Activated CD8-positive, alpha-beta memory T cell treated with anti-CD3 and anti-CD28 coated beads, Interleukin-2, amount 10 ng/mL, durations not matched to agents 7 days and 5 days (primary cell): ENCODE results near the gene PRR5L. TPM values are rescaled to one million over a fixed set of nuclear protein-coding genes. Genes with fewer than 3 reads are reported as not detected.

Experiments used
- ATAC-seq: fragments of 150-1000 bp; cut with Tn5 transposase; one replicate; pipeline ENCODE4 v1.10.0; 2021; ENCODE audit warnings: moderate library complexity
- CTCF ChIA-PET: fragments of 350-600 bp; sonication (Branson Sonifier 250); formaldehyde crosslinking; loops from one replicate; lab custom pipeline; 2021; ENCODE audit warnings: antibody characterized with exemption; lab: Charles Lee
- DNase-seq: peaks from one replicate; pipeline ENCODE4 v3.0.0-alpha.2; 2020
- H3K27ac Mint-ChIP-seq: one replicate; pipeline ENCODE4 v1.8.0; 2021; ENCODE audit warnings: mild to moderate bottlenecking, mixed read lengths
- H3K27me3 Mint-ChIP-seq: one replicate; pipeline ENCODE4 v1.8.0; 2021; ENCODE audit warnings: mixed read lengths
- H3K36me3 Mint-ChIP-seq: one replicate; pipeline ENCODE4 v1.8.0; 2021; ENCODE audit warnings: mild to moderate bottlenecking, mixed read lengths
- H3K4me1 Mint-ChIP-seq: one replicate; pipeline ENCODE4 v1.8.0; 2021; ENCODE audit warnings: mixed read lengths
- H3K4me3 Mint-ChIP-seq: one replicate; pipeline ENCODE4 v1.8.0; 2021; ENCODE audit warnings: mild to moderate bottlenecking, moderate library complexity, mixed read lengths
- H3K9me3 Mint-ChIP-seq: one replicate; pipeline ENCODE4 v1.8.0; 2022; ENCODE audit warnings: low read depth, mixed read lengths
- total RNA-seq, 2 experiments: library from RNA; stranded (reverse); gene quantifications; one replicate each; pipeline ENCODE4 v1.2.3, GENCODE V29; 2021

The PRR5L gene
- total RNA-seq, 2 experiments from 2014 or later: 6.6 to 11.1 TPM

GRCh38 chr11:36385121-36385970 is 89.3 kb downstream of the PRR5L start:
- no peaks in the 10 kb centered on the region for H3K9me3 Mint-ChIP-seq
- peaks cover 8% of the 10 kb centered on the region for H3K27me3 Mint-ChIP-seq
- ATAC-seq: peak; percentile 48
- H3K4me3 Mint-ChIP-seq: no peak overlapping the region
- DNase-seq: no peak
- CTCF ChIA-PET: no interaction called here
- peaks cover 3% of the 10 kb centered on the region for H3K36me3 Mint-ChIP-seq
- H3K27ac Mint-ChIP-seq: no peak overlapping the region
- peaks cover 21% of the 10 kb centered on the region for H3K4me1 Mint-ChIP-seq

- Mint-ChIP-seq H3K27ac (no peak overlapping the region), H3K9me3 (no peaks in the 10 kb centered on the region), H3K27me3 (peaks cover 4% of the 10 kb centered on the region), H3K4me3 (no peak overlapping the region), H3K36me3 (no peaks in the 10 kb centered on the region), H3K4me1 (peaks cover 17% of the 10 kb centered on the region)
- no peak for ATAC-seq
- CTCF ChIA-PET: no interaction called here
- DNase-seq: no peak
These were observed 90.3 kb downstream of the PRR5L start for GRCh38 chr11:36386411-36386810.

GRCh38 chr11:36388071-36388470 is 92.0 kb downstream of the PRR5L start:
- Mint-ChIP-seq H3K4me1 (peaks cover 22% of the 10 kb centered on the region), H3K9me3 (no peaks in the 10 kb centered on the region), H3K36me3 (no peaks in the 10 kb centered on the region), H3K27ac (no peak overlapping the region), H3K4me3 (no peak overlapping the region), H3K27me3 (peaks cover 11% of the 10 kb centered on the region)
- CTCF ChIA-PET: no interaction called here
- ATAC-seq: no peak
- DNase-seq: no peak

GRCh38 chr11:36388951-36389350 is 92.9 kb downstream of the PRR5L start:
- Mint-ChIP-seq H3K9me3 (no peaks in the 10 kb centered on the region), H3K27me3 (peaks cover 9% of the 10 kb centered on the region), H3K27ac (no peak overlapping the region), H3K36me3 (no peaks in the 10 kb centered on the region), H3K4me1 (peaks cover 25% of the 10 kb centered on the region), H3K4me3 (no peak overlapping the region)
- CTCF ChIA-PET: no interaction called here
- no peak for DNase-seq
- no peak for ATAC-seq

- peaks cover 30% of the 10 kb centered on the region for H3K4me1 Mint-ChIP-seq
- DNase-seq (no peak), ATAC-seq (no peak)
- peaks cover 9% of the 10 kb centered on the region for H3K27me3 Mint-ChIP-seq
- CTCF ChIA-PET: interaction anchor here (0.7 to 1.1 kb wide), 2 partner anchors 8 to 11 kb away, joined by 3 read pairs; no protein-coding TSS in a partner anchor
- no peak overlapping the region for H3K27ac Mint-ChIP-seq
- no peaks in the 10 kb centered on the region for H3K9me3 Mint-ChIP-seq
- H3K36me3 Mint-ChIP-seq: no peaks in the 10 kb centered on the region
- no peak overlapping the region for H3K4me3 Mint-ChIP-seq
These were observed 93.7 kb downstream of the PRR5L start for GRCh38 chr11:36389811-36390210.

- Mint-ChIP-seq H3K9me3 (no peaks in the 10 kb centered on the region), H3K27ac (no peak overlapping the region), H3K4me1 (peaks cover 28% of the 10 kb centered on the region), H3K4me3 (no peak overlapping the region), H3K27me3 (peaks cover 9% of the 10 kb centered on the region), H3K36me3 (no peaks in the 10 kb centered on the region)
- no peak for DNase-seq
- CTCF ChIA-PET: interaction anchor here (1.1 kb wide), 1 partner anchor 9 kb away, joined by 3 read pairs; no protein-coding TSS in a partner anchor
- no peak for ATAC-seq
These were observed 94.9 kb downstream of the PRR5L start for GRCh38 chr11:36390963-36391471.

GRCh38 chr11:36392196-36392595 is 96.1 kb downstream of the PRR5L start:
- ATAC-seq (no peak), DNase-seq (no peak)
- peaks cover 9% of the 10 kb centered on the region for H3K27me3 Mint-ChIP-seq
- peaks cover 28% of the 10 kb centered on the region for H3K4me1 Mint-ChIP-seq
- H3K9me3 Mint-ChIP-seq: no peaks in the 10 kb centered on the region
- CTCF ChIA-PET: no interaction called here
- H3K36me3 Mint-ChIP-seq: no peaks in the 10 kb centered on the region
- H3K4me3 Mint-ChIP-seq: no peak overlapping the region
- no peak overlapping the region for H3K27ac Mint-ChIP-seq

- Mint-ChIP-seq H3K4me3 (no peak overlapping the region), H3K27ac (no peak overlapping the region)
- CTCF ChIA-PET: no interaction called here
These were observed 98.0 kb downstream of the PRR5L start for GRCh38 chr11:36394056-36394455.

GRCh38 chr11:36394926-36395325 is 98.8 kb downstream of the PRR5L start:
- ATAC-seq (no peak), DNase-seq (no peak)
- H3K4me1 Mint-ChIP-seq: peaks cover 27% of the 10 kb centered on the region
- peaks cover 9% of the 10 kb centered on the region for H3K27me3 Mint-ChIP-seq
- no peak overlapping the region for H3K27ac Mint-ChIP-seq
- H3K9me3 Mint-ChIP-seq: no peaks in the 10 kb centered on the region
- H3K36me3 Mint-ChIP-seq: no peaks in the 10 kb centered on the region
- CTCF ChIA-PET: interaction anchor here (0.8 to 1.6 kb wide), 2 partner anchors 15 to 98 kb away, joined by 3 to 4 read pairs; no protein-coding TSS in a partner anchor
- H3K4me3 Mint-ChIP-seq: no peak overlapping the region

More at GRCh38 chr11:36394056-36394455, 98.0 kb downstream of the PRR5L start:
- H3K27me3 Mint-ChIP-seq: peaks cover 9% of the 10 kb centered on the region
- H3K9me3 Mint-ChIP-seq: no peaks in the 10 kb centered on the region
- DNase-seq (no peak), ATAC-seq (no peak)
- peaks cover 28% of the 10 kb centered on the region for H3K4me1 Mint-ChIP-seq
- no peaks in the 10 kb centered on the region for H3K36me3 Mint-ChIP-seq

GRCh38 chr11:36395978-36396736 is 100.1 kb downstream of the PRR5L start:
- H3K36me3 Mint-ChIP-seq: no peaks in the 10 kb centered on the region
- H3K27me3 Mint-ChIP-seq: peaks cover 9% of the 10 kb centered on the region
- DNase-seq (no peak), ATAC-seq (no peak)
- H3K4me3 Mint-ChIP-seq: no peak overlapping the region
- CTCF ChIA-PET: interaction anchor here (1.6 kb wide), 1 partner anchor 17 kb away, joined by 4 read pairs; no protein-coding TSS in a partner anchor
- H3K27ac Mint-ChIP-seq: no peak overlapping the region
- H3K9me3 Mint-ChIP-seq: no peaks in the 10 kb centered on the region
- peaks cover 27% of the 10 kb centered on the region for H3K4me1 Mint-ChIP-seq

- DNase-seq (no peak), ATAC-seq (no peak)
- Mint-ChIP-seq H3K4me3 (no peak overlapping the region), H3K36me3 (peaks cover under 1% of the 10 kb centered on the region), H3K27ac (no peak overlapping the region), H3K27me3 (peaks cover 2% of the 10 kb centered on the region), H3K4me1 (peaks cover 19% of the 10 kb centered on the region), H3K9me3 (no peaks in the 10 kb centered on the region)
- CTCF ChIA-PET: interaction anchor here (0.6 kb wide), 1 partner anchor 9 kb away, joined by 3 read pairs; no protein-coding TSS in a partner anchor
These were observed 102.3 kb downstream of the PRR5L start for GRCh38 chr11:36398231-36398953.

GRCh38 chr11:36399236-36399635 is 103.1 kb downstream of the PRR5L start:
- Mint-ChIP-seq H3K27ac (no peak overlapping the region), H3K36me3 (peaks cover 3% of the 10 kb centered on the region), H3K4me1 (peaks cover 14% of the 10 kb centered on the region), H3K9me3 (no peaks in the 10 kb centered on the region), H3K4me3 (no peak overlapping the region), H3K27me3 (no peaks in the 10 kb centered on the region)
- no peak for DNase-seq
- ATAC-seq: no peak
- CTCF ChIA-PET: no interaction called here

- no peak for ATAC-seq
- Mint-ChIP-seq H3K9me3 (no peaks in the 10 kb centered on the region), H3K27ac (no peak overlapping the region), H3K27me3 (no peaks in the 10 kb centered on the region), H3K4me3 (no peak overlapping the region), H3K4me1 (peaks cover 9% of the 10 kb centered on the region), H3K36me3 (peaks cover 3% of the 10 kb centered on the region)
- CTCF ChIA-PET: interaction anchor here (1.0 kb wide), 1 partner anchor 10 kb away, joined by 3 read pairs; no protein-coding TSS in a partner anchor
- no peak for DNase-seq
These were observed 103.7 kb downstream of the PRR5L start for GRCh38 chr11:36399745-36400144.
